HepG2 (cell line): ENCODE results near the gene PRPF18. TPM values are rescaled to one million over a fixed set of nuclear protein-coding genes. Genes with fewer than 3 reads are reported as not detected.

Experiments used
- ATAC-seq: fragments of 200-7000 bp; cut with Tn5 transposase; 3 replicates; pipeline ENCODE4 v1.9.1; 2020; ENCODE audit warnings: mild to moderate bottlenecking, moderate library complexity
- BruUV-seq: library from RNA; stranded (reverse); fragments of 400-500 nt; replicated peaks from 2 replicates; lab custom pipeline; 2021; lab: Mats Ljungman, UMichigan
- CTCF ChIA-PET: fragments of 300-600 bp; formaldehyde crosslinking; extraction: SDS; loops from one replicate; lab custom pipeline; 2021; ENCODE audit warnings: low total read pairs, inconsistent platforms, low intra/inter-chr PET ratio; lab: Yijun Ruan, JAX
- POLR2A ChIA-PET: fragments of 350-600 bp; sonication (Branson Sonifier 250); formaldehyde crosslinking; loops from one replicate; lab custom pipeline; 2020; ENCODE audit warnings: antibody characterized with exemption, inconsistent platforms; lab: Yijun Ruan, JAX
- DNase-seq: peaks from one replicate; pipeline ENCODE4 v3.0.0-alpha.2; 2015; ENCODE audit warnings: low spot score
- FAIRE-seq: peaks from 3 replicates; lab custom pipeline; 2011; peaks lifted over from hg19 to GRCh38; lab: Jason Lieb, UNC
- H2AFZ ChIP-seq: one replicate; pipeline ENCODE4 v1.6.1; 2011; ENCODE audit warnings: low read length, inconsistent platforms
- H3K27ac ChIP-seq: fragments of 300-600 bp; 3 replicates; pipeline ENCODE4 v1.8.0; 2011; ENCODE audit warnings: mixed run types, mild to moderate bottlenecking, mixed read lengths, low read length, inconsistent platforms; ENCODE audit not compliant: insufficient read depth; ENCODE audit errors: extremely low read length
- H3K27me3 ChIP-seq, 2 experiments: fragments of 200-600 bp in 1 of 2; 2 replicates in 1 of 2; 3 replicates in 1 of 2; pipeline versions ENCODE4 v1.6.0 to v1.8.0; 2011; ENCODE audit warnings: low read length in 2 of 2, mild to moderate bottlenecking in 2 of 2, moderate library complexity in 2 of 2, inconsistent platforms in 1 of 2; ENCODE audit not compliant: insufficient read depth in 2 of 2, control insufficient read depth in 1 of 2
- H3K36me3 ChIP-seq, 2 experiments: fragments of 200-600 bp in 1 of 2; replicated peaks in 1 of 2; 2 replicates in 1 of 2; 3 replicates in 1 of 2; pipeline versions ENCODE4 v1.5.1 to v1.8.0; 2011; ENCODE audit warnings: low read length in 2 of 2, inconsistent platforms in 1 of 2; ENCODE audit not compliant: insufficient read depth in 2 of 2, control insufficient read depth in 1 of 2
- H3K4me1 ChIP-seq: 2 replicates; pipeline ENCODE4 v1.5.1; 2012; ENCODE audit warnings: low read length, inconsistent platforms; ENCODE audit not compliant: insufficient read depth
- H3K4me2 ChIP-seq: 2 replicates; pipeline ENCODE4 v1.6.0; 2011; ENCODE audit warnings: low read depth, low read length, inconsistent platforms
- H3K4me3 ChIP-seq, 3 experiments: fragments of 200-600 bp in 1 of 3; sonication (generic), shearing (Covaris generic) in 1 of 3; replicated peaks in 1 of 3; 2 replicates each; pipeline ENCODE4 v1.5.1; 2011 to 2016; ENCODE audit warnings: low read length in 3 of 3, inconsistent platforms in 2 of 3, low read depth in 2 of 3, mild to moderate bottlenecking in 2 of 3, control low read depth in 1 of 3, mixed read lengths in 1 of 3; ENCODE audit not compliant: insufficient read depth in 1 of 3
- H3K79me2 ChIP-seq: one replicate; pipeline ENCODE4 v1.6.1; 2011; ENCODE audit warnings: low read length, inconsistent platforms; ENCODE audit not compliant: insufficient read depth
- H3K9ac ChIP-seq: 2 replicates; pipeline ENCODE4 v1.6.0; 2011; ENCODE audit warnings: mild to moderate bottlenecking, low read depth, low read length, inconsistent platforms; ENCODE audit not compliant: insufficient read depth
- H3K9me3 ChIP-seq: 2 replicates; pipeline ENCODE4 v1.5.1; 2012; ENCODE audit warnings: mild to moderate bottlenecking, low read length
- H4K20me1 ChIP-seq: 2 replicates; pipeline ENCODE4 v1.6.0; 2011; ENCODE audit warnings: inconsistent platforms, mild to moderate bottlenecking, low read length, moderate library complexity; ENCODE audit not compliant: insufficient read depth
- CTCF ChIP-seq: sonication (generic); formaldehyde crosslinking; IDR thresholded peaks from 2 replicates; pipeline ENCODE4 v1.5.0; 2020; ENCODE audit warnings: mild to moderate bottlenecking, missing genetic modification reagents, moderate library complexity
- ELF1 ChIP-seq: sonication (generic); formaldehyde crosslinking; IDR thresholded peaks from 2 replicates; pipeline ENCODE4 v1.4.0; 2020; ENCODE audit warnings: missing genetic modification reagents
- KDM6A ChIP-seq: IDR thresholded peaks from 2 replicates; pipeline ENCODE4 v1.6.1; 2016; ENCODE audit warnings: low read depth
- STAG1 ChIP-seq: sonication (generic); formaldehyde crosslinking; IDR thresholded peaks from 2 replicates; pipeline ENCODE4 v1.4.0; 2020; ENCODE audit warnings: missing genetic modification reagents
- TAF15 ChIP-seq: fragments of 200-400 bp; formaldehyde crosslinking; IDR thresholded peaks from one replicate; pipeline ENCODE4 v1.6.1; 2018; ENCODE audit warnings: mild to moderate bottlenecking, low read depth, low read length; ENCODE audit not compliant: poor library complexity, severe bottlenecking
- TMF1 ChIP-seq: sonication (generic); formaldehyde crosslinking; IDR thresholded peaks from 2 replicates; pipeline ENCODE4 v1.8.1; 2022; ENCODE audit warnings: low read depth, missing genetic modification reagents
- ZFP37 ChIP-seq: sonication (generic); formaldehyde crosslinking; IDR thresholded peaks from 2 replicates; pipeline ENCODE4 v1.4.0; 2020; ENCODE audit warnings: missing genetic modification reagents, borderline replicate concordance
- ZNF230 ChIP-seq: sonication (generic); formaldehyde crosslinking; IDR thresholded peaks from 2 replicates; pipeline ENCODE4 v1.4.0; 2020; ENCODE audit warnings: mild to moderate bottlenecking, missing genetic modification reagents
- ZNF232 ChIP-seq: sonication (generic); formaldehyde crosslinking; IDR thresholded peaks from 2 replicates; pipeline ENCODE4 v1.4.0; 2020; ENCODE audit warnings: missing genetic modification reagents, borderline replicate concordance
- ZNF280B ChIP-seq: sonication (generic); formaldehyde crosslinking; IDR thresholded peaks from 2 replicates; pipeline ENCODE4 v1.5.0; 2020; ENCODE audit warnings: missing genetic modification reagents, mild to moderate bottlenecking, borderline replicate concordance
- ZNF362 ChIP-seq: sonication (generic); formaldehyde crosslinking; IDR thresholded peaks from 2 replicates; pipeline ENCODE4 v1.4.0; 2020; ENCODE audit warnings: missing genetic modification reagents, mild to moderate bottlenecking, borderline replicate concordance
- ZNF558 ChIP-seq: sonication (generic); formaldehyde crosslinking; IDR thresholded peaks from 2 replicates; pipeline ENCODE4 v1.9.0; 2022; ENCODE audit warnings: mild to moderate bottlenecking, missing genetic modification reagents, borderline replicate concordance
- ZNF768 ChIP-seq: sonication (generic); formaldehyde crosslinking; IDR thresholded peaks from 2 replicates; pipeline ENCODE4 v1.4.0; 2020; ENCODE audit warnings: missing genetic modification reagents
- WGBS: methylation state at CpG from one replicate; pipeline ENCODE4 v1.1.6; 2017; ENCODE audit warnings: low lambda C conversion rate; 5-methylcytosine and 5-hydroxymethylcytosine counted together
- in situ Hi-C: cut with HindIII; loops from 2 replicates; pipeline ENCODE4 v1.10.0; 2017; ENCODE audit warnings: low pct_unique_long_range_greater_than_20kb; ENCODE audit not compliant: extremely low pct_ligation_motif_present
- intact Hi-C: fragments of 100-400 bp; cut with micrococcal nuclease; formaldehyde crosslinking; loops from one replicate; pipeline ENCODE4 v1.10.0; 2022; ENCODE audit not compliant: unreplicated experiment
- polyA plus RNA-seq, 8 experiments: library from polyadenylated mRNA; depleted of rRNA in 3 of 8; stranded (reverse) in 7 of 8; unstranded in 1 of 8; fragments of >200 nt; fragmentation: Illumina TruSeq in 4 of 8; extraction: Trizol in 4 of 8; gene quantifications; 2 replicates each; pipeline versions ENCODE4 v1.2.1 to v1.2.3, GENCODE V29; 2011 to 2016; ENCODE audit warnings: low read depth in 4 of 8, missing spikeins in 1 of 8, mixed read lengths in 1 of 8; ENCODE audit not compliant: insufficient read depth in 1 of 8
- total RNA-seq, 5 experiments: library from RNA; depleted of rRNA; stranded (reverse); fragments of >200 nt; fragmentation: Illumina TruSeq; extraction: Trizol; gene quantifications; 2 replicates each; pipeline ENCODE4 v1.2.3, GENCODE V29; 2016; ENCODE audit warnings: low read depth in 1 of 5

Gene PRPF18
- total and polyA plus RNA-seq, 2 of the 13 experiments (the other 11 are each of a cell fraction or from before 2014, with no cell fraction given) = 6.1 to 17.2 TPM

GRCh38 chr10:13613519-13613918 is 26.8 kb downstream of the PRPF18 start:
- intact Hi-C loops = loop anchor here (1.0 kb wide), 1 partner anchor 165 kb away; no protein-coding TSS in a partner anchor
- ChIA-PET POLR2A (no interaction called here), CTCF (no interaction called here)
- no peaks in the 10 kb centered on the region for H4K20me1 ChIP-seq
- H3K4me1 ChIP-seq = no peaks in the 10 kb centered on the region
- TF ChIP-seq STAG1 = peak; percentile 66
- TF ChIP-seq ZNF230 (CRISPR knock-in tag) = no peak
- TF ChIP-seq CTCF (CRISPR knock-in tag) = 0 out of 2 replicates have a peak, but pooled peaks have one; percentile 24
- H3K4me2 ChIP-seq = no peak overlapping the region
- no peak overlapping the region for H3K4me3 ChIP-seq
- 92% methylated on average over 5 of the region's 5 CpGs for WGBS
- FAIRE-seq (peak; percentile 43), ATAC-seq (no peak), DNase-seq (no peak)
- no TSS peak for BruUV-seq
- no peak overlapping the region for H3K27ac ChIP-seq
- peaks cover 7 to 32% of the 10 kb centered on the region in 2 experiments; a peak in 4 of 5 replicates for H3K36me3 ChIP-seq
- no peaks in the 10 kb centered on the region for H3K79me2 ChIP-seq
- in situ Hi-C loops = no loop called here
- no peak overlapping the region for H2AFZ ChIP-seq
- no peaks in the 10 kb centered on the region for H3K9me3 ChIP-seq
- no peak overlapping the region for H3K9ac ChIP-seq
- no peaks in the 10 kb centered on the region for H3K27me3 ChIP-seq

GRCh38 chr10:13614530-13615332 is 28.0 kb downstream of the PRPF18 start:
- in situ Hi-C loops = no loop called here
- TF ChIP-seq ZNF558 (CRISPR knock-in tag) = no peak
- no peak for TF ChIP-seq ZFP37 (CRISPR knock-in tag)
- no peak for TF ChIP-seq KDM6A (CRISPR knock-in tag)
- no peak for TF ChIP-seq ELF1 (CRISPR knock-in tag)
- TF ChIP-seq TAF15 = no peak
- no peak for TF ChIP-seq ZNF768 (CRISPR knock-in tag)
- TF ChIP-seq TMF1 (CRISPR knock-in tag) = no peak
- no peak for TF ChIP-seq ZNF362 (CRISPR knock-in tag)
- TF ChIP-seq ZNF280B (CRISPR knock-in tag) = no peak
- no peak for TF ChIP-seq ZNF232

More at GRCh38 chr10:13614530-13615332, 28.0 kb downstream of the PRPF18 start:
- Histone ChIP-seq H4K20me1 (no peaks in the 10 kb centered on the region), H3K27ac (no peak overlapping the region), H3K4me2 (no peak overlapping the region), H3K27me3 (no peaks in the 10 kb centered on the region), H3K9me3 (no peaks in the 10 kb centered on the region), H3K4me3 (no peak overlapping the region), H2AFZ (no peak overlapping the region), H3K4me1 (no peaks in the 10 kb centered on the region), H3K79me2 (no peaks in the 10 kb centered on the region), H3K36me3 (peaks cover 6 to 32% of the 10 kb centered on the region in 2 experiments; a peak in 4 of 5 replicates), H3K9ac (no peak overlapping the region)
- FAIRE-seq = no peak
- no peak for DNase-seq
- intact Hi-C loops = no loop called here
- CTCF ChIA-PET = no interaction called here
- POLR2A ChIA-PET = no interaction called here
- BruUV-seq = no TSS peak
- 91% methylated on average over 8 of the region's 8 CpGs for WGBS
- no peak; the same call in 2 of the 3 replicates for ATAC-seq
